NCI-H1092 treated with DMSO at 0.1 percent for 48 hours (cell line): ENCODE measurements around the gene PLXND1.
A peak's percentile ranks its signal among the peaks of the same experiment; 100 is the strongest.
"Not testable (repeated sequence)": the region's sequence is repeated elsewhere in the genome, so short reads cannot be mapped to it uniquely, and the experiment has no call there.

Experiments
- DNase-seq: peaks from one replicate; lab custom pipeline; 2025; lab: John Stamatoyannopoulos, UW

The PLXND1 gene

GRCh38 chr3:129612534-129613366 is 6.3 kb upstream of the PLXND1 start:
- DNase-seq = no peak

GRCh38 chr3:129611812-129612533 is 5.5 kb upstream of the PLXND1 start:
- no peak for DNase-seq

- DNase-seq = no peak
These were observed 4.9 kb upstream of the PLXND1 start for GRCh38 chr3:129611446-129611800.

GRCh38 chr3:129610794-129611445 is 4.4 kb upstream of the PLXND1 start:
- not testable (repeated sequence) for DNase-seq

GRCh38 chr3:129610276-129610675 is 3.8 kb upstream of the PLXND1 start:
- DNase-seq = no peak

- no peak for DNase-seq
These were observed 3.2 kb upstream of the PLXND1 start for GRCh38 chr3:129609591-129610182.

GRCh38 chr3:129608936-129609590 is 2.6 kb upstream of the PLXND1 start:
- no peak for DNase-seq

- peak; percentile 37 for DNase-seq
These were observed 1.8 kb upstream of the PLXND1 start for GRCh38 chr3:129608087-129608935.

GRCh38 chr3:129607391-129608068 is 1.1 kb upstream of the PLXND1 start:
- DNase-seq = no peak

- DNase-seq = peak; percentile 58
These were observed 397 bp downstream of the PLXND1 start for GRCh38 chr3:129605922-129606635.

GRCh38 chr3:129605203-129605921 is 1.1 kb downstream of the PLXND1 start:
- DNase-seq = peak; percentile 58

- no peak for DNase-seq
These were observed 1.7 kb downstream of the PLXND1 start for GRCh38 chr3:129604767-129605166.

GRCh38 chr3:129603991-129604749 is 2.3 kb downstream of the PLXND1 start:
- no peak for DNase-seq

- no peak for DNase-seq
These were observed 2.9 kb downstream of the PLXND1 start for GRCh38 chr3:129603561-129603942.

- DNase-seq = no peak
These were observed 3.5 kb downstream of the PLXND1 start for GRCh38 chr3:129602730-129603560.

GRCh38 chr3:129602309-129602708 is 4.2 kb downstream of the PLXND1 start:
- no peak for DNase-seq

- no peak for DNase-seq
These were observed 4.8 kb downstream of the PLXND1 start for GRCh38 chr3:129601713-129602112.
